HUDEP-2 (cell line): ENCODE data around the gene CERS6.

Source experiments
- DNase-seq, 76 experiments: peaks; one replicate each; lab custom pipeline; 2025; ENCODE audit not compliant: unreplicated experiment in 76 of 76; lab: John Stamatoyannopoulos, UW

The CERS6 gene

DNA sequence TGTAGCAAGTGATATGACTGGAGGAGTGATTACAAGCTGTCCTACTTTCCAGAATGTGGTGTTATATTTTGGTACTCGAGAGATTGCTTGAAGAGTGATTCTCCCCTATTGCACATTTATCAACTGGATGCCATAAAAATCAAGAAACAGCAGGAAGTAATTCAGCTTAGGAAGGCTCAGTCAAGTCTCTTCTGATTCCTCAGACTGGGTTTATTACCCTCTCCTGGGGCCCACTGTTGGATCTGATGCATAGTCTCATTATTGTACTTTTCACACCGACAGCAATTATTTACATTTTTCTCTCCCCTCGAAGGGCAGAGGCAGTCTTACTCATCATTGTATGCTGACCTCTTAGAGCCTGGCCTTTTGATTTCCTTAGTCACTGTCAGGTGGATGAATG is 355.6 kb downstream of the CERS6 start:
- no peak for DNase-seq

DNA sequence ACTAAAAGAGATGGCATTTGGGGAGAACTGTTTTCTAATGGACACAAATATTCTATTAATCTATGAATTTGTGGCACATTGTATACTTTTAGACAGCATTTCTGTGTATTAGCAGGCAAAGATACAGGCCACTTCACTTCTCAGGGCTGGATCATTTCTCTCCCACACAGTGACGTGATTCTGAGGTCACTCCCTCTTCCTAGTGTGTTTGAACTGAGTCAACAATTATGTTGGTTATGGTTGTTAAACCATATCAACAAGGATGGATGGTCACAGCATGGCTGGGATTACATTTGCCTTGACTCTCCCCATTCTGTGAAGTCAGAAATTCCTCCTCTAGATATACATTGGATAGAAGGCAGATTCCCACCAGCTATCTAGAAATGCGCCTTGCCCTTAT is 358.0 kb downstream of the CERS6 start:
- no peak for DNase-seq

DNA sequence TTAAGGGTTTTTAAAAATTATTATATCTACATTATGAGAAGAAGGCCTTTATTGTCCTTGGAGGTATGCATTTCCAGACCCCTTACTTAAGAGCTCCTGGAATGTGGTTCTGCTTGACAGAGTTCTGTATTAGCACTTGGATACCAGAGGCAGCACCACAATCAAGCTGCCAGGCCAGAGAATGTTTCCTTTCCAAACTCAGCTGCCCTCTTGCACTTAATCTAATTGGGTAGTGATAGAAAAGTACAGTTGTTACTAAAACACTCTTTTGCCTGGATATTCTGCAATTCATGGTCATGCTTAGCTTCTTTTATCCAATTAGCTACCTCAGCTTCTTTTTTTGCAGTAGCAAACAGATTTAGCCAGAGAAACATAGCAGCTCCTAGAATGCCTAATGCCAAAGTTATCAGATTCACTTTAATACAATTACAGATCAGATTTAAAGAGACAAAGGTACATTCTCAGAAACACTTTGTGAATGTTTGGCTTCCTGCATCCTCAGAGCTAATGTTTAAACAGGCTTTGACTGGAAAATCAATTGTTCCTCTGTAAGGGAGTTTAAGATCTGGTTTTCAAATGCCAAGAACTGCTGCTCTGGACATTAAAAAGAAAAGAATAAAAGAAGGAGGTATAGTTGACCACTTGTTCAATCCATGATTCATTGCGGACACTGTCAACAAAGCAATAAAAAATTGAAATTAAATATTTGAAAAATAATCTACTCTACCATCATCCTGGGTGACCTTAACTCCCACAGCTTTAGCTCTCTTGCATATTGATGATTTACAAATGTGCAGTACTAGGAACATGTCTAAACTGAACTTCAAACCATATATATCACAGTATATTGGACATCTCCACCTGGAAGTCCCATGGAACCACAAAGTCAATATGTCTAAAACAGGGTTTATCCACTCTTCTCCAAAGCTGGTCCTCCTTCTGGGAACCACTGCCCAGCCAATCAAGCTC is 359.2 kb downstream of the CERS6 start:
- DNase-seq, result no peak

DNA sequence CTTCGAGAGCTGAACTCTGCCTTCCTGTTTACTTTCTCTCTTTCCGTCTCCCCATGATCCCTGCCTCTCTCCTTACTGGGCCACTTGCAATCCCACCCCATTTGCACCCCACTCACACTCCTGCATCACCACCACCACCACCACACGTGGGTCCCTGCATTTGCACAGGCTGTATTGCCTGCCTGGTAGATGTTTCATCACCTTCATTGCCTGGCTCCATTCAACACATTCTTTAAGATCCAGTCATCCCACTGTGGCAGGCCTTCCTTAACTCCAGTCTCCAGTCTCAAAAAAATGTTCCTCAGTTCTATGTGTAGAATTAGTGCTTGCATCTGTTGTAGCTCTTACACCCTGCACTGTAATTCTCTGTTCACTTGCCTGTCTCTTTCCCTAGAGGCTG is 360.3 kb downstream of the CERS6 start:
- no peak for DNase-seq

DNA sequence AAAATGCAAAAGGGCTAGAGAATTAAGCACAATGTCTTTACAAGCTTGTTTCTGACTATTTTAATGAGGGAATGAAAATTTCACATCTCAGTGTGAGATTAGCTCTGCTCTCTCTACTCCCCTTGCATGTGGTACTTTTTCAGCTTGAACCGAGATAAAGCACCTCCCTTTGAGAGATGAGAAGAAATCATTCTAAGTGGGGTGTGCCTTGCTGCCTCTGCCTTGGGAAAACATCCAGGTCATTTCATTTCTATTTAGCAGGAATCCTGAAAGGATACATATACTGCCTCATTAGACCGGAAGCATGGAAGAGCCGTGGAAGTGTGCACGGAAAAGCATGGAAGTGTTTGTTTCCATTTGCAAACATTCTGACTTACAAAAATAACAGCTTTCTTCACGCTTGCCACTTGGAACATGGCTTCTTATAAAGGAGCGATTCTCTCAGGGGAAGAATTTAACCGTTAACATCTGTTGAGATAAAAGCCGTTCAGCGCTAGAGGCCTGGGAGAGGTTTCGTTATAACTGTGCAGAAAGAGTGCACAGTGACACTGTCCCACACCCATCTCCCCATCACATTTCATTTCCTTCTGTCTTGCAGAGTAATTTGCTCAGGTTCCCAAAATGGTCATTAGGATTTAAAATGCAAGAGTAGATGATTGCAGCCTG is 363.1 kb downstream of the CERS6 start:
- no peak for DNase-seq

DNA sequence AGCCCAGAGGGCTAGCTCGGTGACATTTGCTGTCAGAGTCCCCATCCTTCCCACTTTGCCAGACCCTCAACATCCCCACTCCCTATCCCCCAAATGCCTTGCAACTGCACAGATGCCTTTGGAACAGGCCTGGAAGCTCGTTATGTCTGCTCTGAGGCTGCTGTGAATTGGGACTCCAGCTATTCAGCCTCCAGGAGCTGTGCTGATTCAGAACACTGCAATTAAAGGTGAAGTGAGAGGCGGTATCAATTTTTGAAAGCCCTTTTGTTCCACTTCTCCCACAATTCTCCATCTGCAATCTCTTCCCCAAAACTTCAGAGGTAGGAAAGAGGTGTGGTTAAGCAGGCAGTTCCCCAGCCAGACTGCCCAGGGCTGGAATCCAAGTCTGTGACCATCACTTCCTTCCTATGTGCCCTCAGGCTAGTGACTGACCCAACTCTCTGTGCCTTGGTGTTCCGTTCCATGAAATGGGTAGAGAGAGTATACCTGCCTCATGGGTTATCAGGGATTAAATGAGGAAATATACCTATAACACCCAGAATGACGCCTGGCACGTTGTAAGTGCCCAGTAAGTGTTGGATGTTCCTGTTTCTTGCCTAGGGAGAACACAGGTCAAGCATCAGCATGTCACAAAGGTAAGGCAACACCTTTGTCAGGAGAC is 363.9 kb downstream of the CERS6 start:
- DNase-seq, result no peak

DNA sequence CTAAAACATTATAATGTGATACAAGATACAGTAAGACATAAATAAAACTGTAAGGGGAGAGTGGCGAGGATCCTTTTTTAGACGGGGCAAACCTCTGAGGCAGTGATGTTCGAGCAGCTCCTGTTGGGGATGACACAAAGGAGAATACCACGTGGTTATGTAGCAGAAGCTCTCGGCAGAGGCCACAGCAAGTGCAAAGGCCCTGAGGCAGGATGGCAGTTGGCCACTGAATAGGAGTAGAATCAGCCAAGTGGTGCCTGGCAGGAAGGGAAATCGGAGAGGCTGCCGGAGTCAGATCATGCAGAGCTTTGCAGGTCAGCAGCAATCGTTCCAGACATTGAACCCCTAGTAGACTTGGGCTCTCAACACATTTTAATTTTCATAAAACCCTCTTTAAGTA is 365.5 kb downstream of the CERS6 start:
- no peak for DNase-seq

DNA sequence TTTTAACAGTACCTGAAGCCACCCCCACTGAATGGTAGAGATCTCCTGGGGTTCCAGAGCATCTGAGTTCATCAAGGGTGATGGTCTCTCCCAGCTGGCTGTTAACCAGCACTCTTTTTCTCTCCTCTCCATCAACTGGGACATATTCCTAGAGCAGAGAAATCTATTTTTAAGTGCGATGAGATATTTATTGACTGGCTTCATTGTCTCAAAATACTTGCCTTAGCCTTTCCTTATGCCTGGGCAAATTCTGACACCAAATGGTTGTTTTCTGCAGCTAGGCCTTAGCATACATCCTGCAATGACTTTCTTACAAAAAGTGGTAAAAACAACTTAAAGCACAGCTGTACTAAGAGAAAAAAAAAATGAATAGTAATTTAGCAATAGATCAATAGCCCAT is 365.9 kb downstream of the CERS6 start:
- DNase-seq, result no peak
